GM23248 (cell line): ENCODE measurements around the gene TFCP2L1. TPM values are rescaled to one million over a fixed set of nuclear protein-coding genes. Genes with fewer than 3 reads are reported as not detected.

Experiments
- DNase-seq: peaks from one replicate; pipeline ENCODE4 v3.0.0-alpha.2; 2015
- H2AFZ ChIP-seq: fragments of 200-600 bp; sonication (generic); 2 replicates; pipeline ENCODE4 v1.6.1; 2016; ENCODE audit warnings: antibody characterized with exemption
- H3F3A ChIP-seq: fragments of 200-600 bp; sonication (generic); 2 replicates; pipeline ENCODE4 v1.6.1; 2016; ENCODE audit warnings: mild to moderate bottlenecking, antibody characterized with exemption, mixed run types; ENCODE audit not compliant: insufficient read depth
- H3K27ac ChIP-seq: fragments of 200-600 bp; sonication (generic); 2 replicates; pipeline ENCODE4 v1.5.1; 2016; ENCODE audit warnings: mild to moderate bottlenecking
- H3K27me3 ChIP-seq: fragments of 200-600 bp; sonication (generic); replicated peaks from 2 replicates; pipeline ENCODE4 v1.6.1; 2016; ENCODE audit warnings: mild to moderate bottlenecking; ENCODE audit not compliant: insufficient read depth
- H3K36me3 ChIP-seq: fragments of 200-600 bp; sonication (generic); 2 replicates; pipeline ENCODE4 v1.6.1; 2016; ENCODE audit warnings: low read depth, mild to moderate bottlenecking
- H3K4me1 ChIP-seq: fragments of 200-600 bp; sonication (generic); 2 replicates; pipeline ENCODE4 v1.6.1; 2016; ENCODE audit warnings: mild to moderate bottlenecking; ENCODE audit not compliant: insufficient read depth
- H3K4me2 ChIP-seq: fragments of 200-600 bp; sonication (generic); one replicate; pipeline ENCODE4 v1.6.1; 2016; ENCODE audit warnings: mild to moderate bottlenecking; ENCODE audit not compliant: unreplicated experiment
- H3K4me3 ChIP-seq: fragments of 200-600 bp; sonication (generic); 2 replicates; pipeline ENCODE4 v1.5.1; 2016; ENCODE audit warnings: mild to moderate bottlenecking
- H3K79me2 ChIP-seq: fragments of 200-600 bp; sonication (generic); 2 replicates; pipeline ENCODE4 v1.6.1; 2016; ENCODE audit warnings: mild to moderate bottlenecking; ENCODE audit not compliant: insufficient read depth
- H3K9ac ChIP-seq: fragments of 200-600 bp; sonication (generic); 2 replicates; pipeline ENCODE4 v1.6.1; 2016; ENCODE audit warnings: mild to moderate bottlenecking
- H3K9me2 ChIP-seq: fragments of 200-600 bp; sonication (generic); 2 replicates; pipeline ENCODE4 v1.6.1; 2016; ENCODE audit warnings: mixed run types, mild to moderate bottlenecking, moderate library complexity; ENCODE audit not compliant: insufficient read depth
- H3K9me3 ChIP-seq: fragments of 200-600 bp; sonication (generic); one replicate; pipeline ENCODE4 v1.6.1; 2017; ENCODE audit warnings: low read depth
- H4K20me1 ChIP-seq: fragments of 200-600 bp; sonication (generic); 2 replicates; pipeline ENCODE4 v1.6.0; 2016; ENCODE audit not compliant: insufficient read depth
- EZH2 ChIP-seq: fragments of 200-600 bp; sonication (generic); IDR thresholded peaks from 2 replicates; pipeline ENCODE4 v1.6.1; 2018; ENCODE audit warnings: antibody characterized with exemption, mild to moderate bottlenecking; ENCODE audit not compliant: insufficient read depth, poor library complexity, severe bottlenecking
- EZH2phosphoT487 ChIP-seq: fragments of 200-600 bp; sonication (generic); IDR thresholded peaks from 2 replicates; pipeline ENCODE4 v1.6.1; 2018; ENCODE audit warnings: antibody characterized with exemption, moderate library complexity, mild to moderate bottlenecking, low read depth; ENCODE audit not compliant: insufficient read depth
- WGBS, 2 experiments: methylation state at CpG; one replicate each; pipeline ENCODE4 v1.1.6; 2015 to 2017; ENCODE audit warnings: low lambda C conversion rate in 2 of 2, low coverage in 1 of 2; ENCODE audit errors: missing lambda C conversion rate in 2 of 2; 5-methylcytosine and 5-hydroxymethylcytosine counted together
- in situ Hi-C: fragments of 300-500 bp; cut with MboI; formaldehyde crosslinking; loops from 2 replicates; pipeline ENCODE4 v1.15.0; 2020
- polyA plus RNA-seq: library from polyadenylated mRNA; unstranded; fragments of >200 nt; fragmentation: Nextera tagmentation; extraction: Ambion mirVana; gene quantifications from 2 replicates; pipeline ENCODE4 v1.2.1, GENCODE V29; 2016
- total RNA-seq: library from RNA; depleted of rRNA; stranded (reverse); fragments of >200 nt; shearing (Covaris generic); gene quantifications from 2 replicates; pipeline ENCODE4 v1.2.3, GENCODE V29; 2014

The TFCP2L1 gene
- total and polyA plus RNA-seq, 2 experiments from 2014 or later: not detected

DNA sequence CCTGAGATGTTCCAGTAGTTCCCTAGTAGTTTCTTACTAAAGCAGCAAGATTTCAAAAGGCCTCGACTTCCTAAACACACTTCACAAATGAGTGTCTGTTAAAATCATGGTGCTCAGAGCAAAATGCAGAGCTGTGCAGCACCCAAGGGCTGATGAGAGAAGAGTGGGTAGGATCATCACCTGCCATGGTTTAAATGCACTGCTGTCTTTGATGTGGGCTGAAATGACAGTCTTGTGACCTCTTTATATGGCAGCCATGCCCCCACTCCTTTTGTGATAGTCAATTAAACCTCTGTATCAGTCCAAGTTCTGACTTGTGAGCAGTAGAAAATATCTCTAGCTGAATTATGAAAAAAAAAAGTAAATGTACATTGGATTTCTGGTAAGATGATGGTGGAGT lies 107.1 kb downstream of the TFCP2L1 start:
- H3K9ac ChIP-seq: no peak overlapping the region
- DNase-seq: no peak
- 19 to 26% methylated on average over 1 of the region's 1 CpG for WGBS, 2 experiments
- H3K9me2 ChIP-seq: no peaks in the 10 kb centered on the region
- no peaks in the 10 kb centered on the region for H3K9me3 ChIP-seq
- H3K27ac ChIP-seq: no peak overlapping the region
- H3K27me3 ChIP-seq: peaks cover 49% of the 10 kb centered on the region
- H4K20me1 ChIP-seq: no peaks in the 10 kb centered on the region
- TF ChIP-seq EZH2: no peak
- no peak for TF ChIP-seq EZH2phosphoT487
- H2AFZ ChIP-seq: no peak overlapping the region
- H3F3A ChIP-seq: no peaks in the 10 kb centered on the region
- no peak overlapping the region for H3K4me3 ChIP-seq
- H3K36me3 ChIP-seq: no peaks in the 10 kb centered on the region
- in situ Hi-C loops: no loop called here
- H3K4me2 ChIP-seq: no peak overlapping the region
- H3K79me2 ChIP-seq: no peaks in the 10 kb centered on the region
- no peaks in the 10 kb centered on the region for H3K4me1 ChIP-seq

DNA sequence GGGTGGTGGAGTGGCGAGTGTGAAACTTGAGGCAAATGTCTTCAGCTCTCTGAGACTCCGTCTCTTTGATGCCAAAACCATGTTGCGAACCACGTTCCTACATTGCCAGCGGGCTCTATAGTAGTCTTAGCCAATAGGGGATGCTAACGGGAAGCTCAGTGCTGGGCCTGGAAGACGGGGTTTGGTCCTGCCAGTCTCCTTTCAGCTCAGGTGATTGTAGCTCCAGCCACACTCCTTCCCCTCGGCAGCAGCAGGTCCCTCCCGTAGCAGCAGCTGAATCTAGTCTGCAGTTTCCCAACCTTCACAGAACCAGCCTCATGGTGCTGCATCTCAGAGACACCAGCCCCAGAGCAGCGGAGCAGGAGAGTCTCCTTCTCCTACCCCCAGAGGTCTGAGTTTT lies 109.7 kb downstream of the TFCP2L1 start:
- peaks cover 32% of the 10 kb centered on the region for H3K27me3 ChIP-seq
- in situ Hi-C loops: no loop called here
- H3K9me2 ChIP-seq: no peaks in the 10 kb centered on the region
- H3F3A ChIP-seq: no peaks in the 10 kb centered on the region
- H3K79me2 ChIP-seq: no peaks in the 10 kb centered on the region
- no peak overlapping the region for H3K9ac ChIP-seq
- WGBS, 2 experiments: 32 to 33% methylated on average over 10 of the region's 10 CpGs
- H2AFZ ChIP-seq: no peak overlapping the region
- no peak for TF ChIP-seq EZH2phosphoT487
- TF ChIP-seq EZH2: no peak
- no peak overlapping the region for H3K4me2 ChIP-seq
- no peak for DNase-seq
- H3K27ac ChIP-seq: no peak overlapping the region
- H3K36me3 ChIP-seq: no peaks in the 10 kb centered on the region
- H3K4me3 ChIP-seq: no peak overlapping the region
- H3K9me3 ChIP-seq: no peaks in the 10 kb centered on the region
- H3K4me1 ChIP-seq: no peaks in the 10 kb centered on the region
- H4K20me1 ChIP-seq: no peaks in the 10 kb centered on the region

GRCh38 chr2:121173806-121174205 lies 111.2 kb downstream of the TFCP2L1 start:
- no peaks in the 10 kb centered on the region for H3K9me2 ChIP-seq
- H3K36me3 ChIP-seq: no peaks in the 10 kb centered on the region
- in situ Hi-C loops: no loop called here
- no peak overlapping the region for H2AFZ ChIP-seq
- H3F3A ChIP-seq: no peaks in the 10 kb centered on the region
- no peak overlapping the region for H3K4me3 ChIP-seq
- no peak for DNase-seq
- H3K4me2 ChIP-seq: no peak overlapping the region
- 65 to 71% methylated on average over 10 of the region's 10 CpGs for WGBS, 2 experiments
- H3K9me3 ChIP-seq: no peaks in the 10 kb centered on the region
- H4K20me1 ChIP-seq: no peaks in the 10 kb centered on the region
- peaks cover 36% of the 10 kb centered on the region for H3K27me3 ChIP-seq
- TF ChIP-seq EZH2phosphoT487: no peak
- TF ChIP-seq EZH2: no peak
- no peaks in the 10 kb centered on the region for H3K4me1 ChIP-seq
- no peak overlapping the region for H3K27ac ChIP-seq
- no peaks in the 10 kb centered on the region for H3K79me2 ChIP-seq
- no peak overlapping the region for H3K9ac ChIP-seq

- no peaks in the 10 kb centered on the region for H3F3A ChIP-seq
- H3K9ac ChIP-seq: no peak overlapping the region
- H3K79me2 ChIP-seq: no peaks in the 10 kb centered on the region
- H3K36me3 ChIP-seq: no peaks in the 10 kb centered on the region
- no peaks in the 10 kb centered on the region for H3K4me1 ChIP-seq
- H3K9me3 ChIP-seq: no peaks in the 10 kb centered on the region
- 30 to 37% methylated on average over 4 of the region's 4 CpGs for WGBS, 2 experiments
- peaks cover 43% of the 10 kb centered on the region for H3K27me3 ChIP-seq
- no peaks in the 10 kb centered on the region for H4K20me1 ChIP-seq
- in situ Hi-C loops: no loop called here
- no peaks in the 10 kb centered on the region for H3K9me2 ChIP-seq
- DNase-seq: no peak
- H3K4me2 ChIP-seq: no peak overlapping the region
- no peak overlapping the region for H3K4me3 ChIP-seq
- H2AFZ ChIP-seq: no peak overlapping the region
- H3K27ac ChIP-seq: no peak overlapping the region
- TF ChIP-seq EZH2phosphoT487 (no peak), EZH2 (no peak)
These were observed 111.9 kb downstream of the TFCP2L1 start for GRCh38 chr2:121173112-121173511.

DNA sequence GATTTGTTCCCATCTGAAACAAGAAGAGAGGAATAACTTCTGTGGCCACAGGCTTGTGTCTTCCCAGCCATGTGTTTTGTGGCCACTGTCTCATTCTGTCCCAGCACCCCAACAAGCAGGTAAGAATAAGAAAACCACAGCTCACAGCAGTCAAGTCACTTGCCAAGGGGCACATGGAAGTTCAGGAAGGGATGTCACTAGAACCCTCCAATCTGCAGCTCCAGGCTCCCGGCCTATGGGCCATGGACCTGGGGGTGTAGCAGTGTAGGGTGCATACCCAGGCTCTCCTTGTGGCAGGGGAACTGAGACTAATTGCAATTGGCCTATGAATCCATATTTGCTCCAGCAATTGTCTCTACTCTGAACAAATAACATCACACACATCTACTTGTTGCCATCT lies 112.5 kb downstream of the TFCP2L1 start:
- WGBS, 2 experiments: 29 to 72% methylated on average over 1 of the region's 1 CpG
- Histone ChIP-seq H3K27ac (no peak overlapping the region), H3K79me2 (no peaks in the 10 kb centered on the region), H3K4me3 (no peak overlapping the region), H3K9me2 (no peaks in the 10 kb centered on the region), H2AFZ (no peak overlapping the region), H3F3A (no peaks in the 10 kb centered on the region), H3K4me1 (no peaks in the 10 kb centered on the region), H3K9ac (no peak overlapping the region), H3K36me3 (no peaks in the 10 kb centered on the region), H3K9me3 (no peaks in the 10 kb centered on the region), H4K20me1 (no peaks in the 10 kb centered on the region), H3K4me2 (no peak overlapping the region), H3K27me3 (peaks cover 44% of the 10 kb centered on the region)
- in situ Hi-C loops: no loop called here
- TF ChIP-seq EZH2 (no peak), EZH2phosphoT487 (no peak)
- DNase-seq: no peak
